ENCODE results near the gene FOXN1. TPM values are rescaled to one million over a fixed set of nuclear protein-coding genes. Genes with fewer than 3 reads are reported as not detected.

FOXN1 gene
- total and polyA plus RNA-seq, 12 donors: not detected

DNA sequence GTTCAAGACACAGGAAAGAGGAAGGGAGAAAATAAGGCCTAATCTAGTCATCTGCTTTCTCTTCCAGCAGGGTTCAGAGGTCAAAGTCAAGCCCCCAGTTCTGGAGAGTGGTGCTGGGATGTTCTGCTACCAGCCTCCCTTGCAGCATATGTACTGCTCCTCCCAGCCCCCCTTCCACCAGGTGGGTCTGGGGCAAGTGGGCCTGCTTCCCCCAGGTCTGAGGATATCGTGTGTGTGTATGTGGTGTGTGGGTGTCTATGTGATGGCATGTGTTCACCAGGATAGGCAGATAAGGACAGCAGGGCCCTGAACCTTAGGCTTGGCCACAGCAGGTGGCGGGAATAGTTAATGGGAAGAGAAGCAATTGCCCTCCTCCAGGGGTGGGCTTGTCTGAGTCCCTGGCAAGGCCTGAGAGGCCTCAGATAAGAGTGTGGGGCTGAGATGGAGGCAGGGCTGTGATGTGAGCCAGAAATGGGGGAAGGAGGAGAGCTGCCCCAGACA, 21.1 kb downstream of the FOXN1 start:
- TF ChIP-seq, protein P1, sequence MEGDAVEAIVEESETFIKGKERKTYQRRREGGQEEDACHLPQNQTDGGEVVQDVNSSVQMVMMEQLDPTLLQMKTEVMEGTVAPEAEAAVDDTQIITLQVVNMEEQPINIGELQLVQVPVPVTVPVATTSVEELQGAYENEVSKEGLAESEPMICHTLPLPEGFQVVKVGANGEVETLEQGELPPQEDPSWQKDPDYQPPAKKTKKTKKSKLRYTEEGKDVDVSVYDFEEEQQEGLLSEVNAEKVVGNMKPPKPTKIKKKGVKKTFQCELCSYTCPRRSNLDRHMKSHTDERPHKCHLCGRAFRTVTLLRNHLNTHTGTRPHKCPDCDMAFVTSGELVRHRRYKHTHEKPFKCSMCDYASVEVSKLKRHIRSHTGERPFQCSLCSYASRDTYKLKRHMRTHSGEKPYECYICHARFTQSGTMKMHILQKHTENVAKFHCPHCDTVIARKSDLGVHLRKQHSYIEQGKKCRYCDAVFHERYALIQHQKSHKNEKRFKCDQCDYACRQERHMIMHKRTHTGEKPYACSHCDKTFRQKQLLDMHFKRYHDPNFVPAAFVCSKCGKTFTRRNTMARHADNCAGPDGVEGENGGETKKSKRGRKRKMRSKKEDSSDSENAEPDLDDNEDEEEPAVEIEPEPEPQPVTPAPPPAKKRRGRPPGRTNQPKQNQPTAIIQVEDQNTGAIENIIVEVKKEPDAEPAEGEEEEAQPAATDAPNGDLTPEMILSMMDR (IDR thresholded peaks at IDR 0.05): no peak
- H3K9me3 ChIP-seq: no peaks in the 10 kb centered on the region
- no peak overlapping the region for H3K27ac ChIP-seq
- H3K4me3 ChIP-seq: no peak overlapping the region
- H3K4me1 ChIP-seq: no peaks in the 10 kb centered on the region
- intact Hi-C loops (cut with DNase I): no loop called here
- WGBS, 2 donors: 92 to 93% methylated on average over 2 of the region's 2 CpGs
- DNase-seq (no peak), ATAC-seq (no peak)
- no peaks in the 10 kb centered on the region for H3K36me3 ChIP-seq
- H3K27me3 ChIP-seq: peaks cover 0 to 12% (median 4%) of the 10 kb centered on the region in 7 donors

GRCh38 chr17:28527859-28528258, 21.7 kb downstream of the FOXN1 start:
- Histone ChIP-seq H3K4me3 (no peak overlapping the region), H3K27ac (no peak overlapping the region), H3K27me3 (peaks cover 0 to 12% (median 4%) of the 10 kb centered on the region in 7 donors), H3K9me3 (no peaks in the 10 kb centered on the region), H3K36me3 (no peaks in the 10 kb centered on the region), H3K4me1 (no peaks in the 10 kb centered on the region)
- DNase-seq (no peak), ATAC-seq (no peak)
- intact Hi-C loops (cut with DNase I): no loop called here
- 96 to 100% methylated on average over 2 of the region's 2 CpGs for WGBS, 2 donors
- TF ChIP-seq, protein P1 (IDR thresholded peaks at IDR 0.05): no peak

DNA sequence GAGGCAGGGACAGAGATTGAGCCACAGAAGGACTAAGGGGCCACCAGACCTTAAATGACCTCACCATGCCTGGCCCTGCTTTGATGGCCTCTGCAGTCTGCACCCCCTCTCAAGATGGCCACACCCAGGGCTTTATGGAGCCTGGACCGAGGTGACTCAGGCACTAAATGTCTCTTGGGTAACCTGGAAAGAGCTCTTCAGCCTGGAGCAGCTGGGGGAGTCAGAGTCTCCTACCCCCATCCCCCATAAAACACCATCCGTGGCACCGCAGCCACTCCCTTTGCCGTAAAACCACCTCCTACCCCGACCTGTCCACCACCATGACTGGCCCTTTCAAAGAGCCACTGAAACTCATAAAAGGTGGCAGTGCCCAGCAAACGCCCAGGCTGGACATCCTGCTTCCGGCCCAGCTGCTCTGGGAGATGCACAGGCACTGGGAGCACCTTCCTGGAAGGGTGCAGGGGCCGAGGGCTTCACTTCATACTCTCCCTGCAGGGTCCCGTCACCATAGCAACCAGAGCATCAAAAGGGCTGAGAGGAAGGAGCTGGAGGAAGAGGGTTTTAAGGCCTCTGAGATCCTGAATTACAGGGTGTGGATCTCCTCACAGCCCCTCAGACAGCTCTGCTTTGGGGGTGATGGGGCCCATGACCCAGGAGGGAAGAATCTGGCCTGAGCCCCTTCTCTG, 22.3 kb downstream of the FOXN1 start:
- no peaks in the 10 kb centered on the region for H3K36me3 ChIP-seq
- WGBS, 2 donors: 77 to 80% methylated on average over 9 of the region's 9 CpGs
- TF ChIP-seq, protein P1 (IDR thresholded peaks at IDR 0.05): no peak
- H3K4me3 ChIP-seq: no peak overlapping the region
- DNase-seq (no peak), ATAC-seq (no peak)
- intact Hi-C loops (cut with DNase I): no loop called here
- H3K4me1 ChIP-seq: no peaks in the 10 kb centered on the region
- H3K27me3 ChIP-seq: peaks cover 0 to 12% (median 4%) of the 10 kb centered on the region in 7 donors
- H3K27ac ChIP-seq: no peak overlapping the region
- no peaks in the 10 kb centered on the region for H3K9me3 ChIP-seq

DNA sequence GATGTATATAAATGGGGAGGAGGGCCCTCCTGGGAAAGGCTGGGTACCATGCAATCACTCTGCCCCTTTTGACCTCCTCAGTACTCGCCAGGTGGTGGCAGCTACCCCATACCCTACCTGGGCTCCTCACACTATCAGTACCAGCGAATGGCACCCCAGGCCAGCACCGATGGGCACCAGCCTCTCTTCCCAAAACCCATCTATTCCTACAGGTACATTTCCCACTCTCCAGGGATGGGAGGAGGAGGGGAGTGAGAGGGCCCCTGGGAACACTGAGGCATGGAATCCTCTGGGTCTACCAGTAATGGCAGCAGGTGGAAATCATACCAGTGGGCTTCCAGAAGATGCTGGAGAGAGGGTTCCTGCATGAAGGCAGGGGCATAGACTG, 22.9 kb downstream of the FOXN1 start:
- Histone ChIP-seq H3K9me3 (no peaks in the 10 kb centered on the region), H3K36me3 (no peaks in the 10 kb centered on the region), H3K27ac (no peak overlapping the region), H3K4me3 (no peak overlapping the region), H3K4me1 (no peaks in the 10 kb centered on the region), H3K27me3 (peaks cover 0 to 12% (median 4%) of the 10 kb centered on the region in 7 donors)
- TF ChIP-seq, protein P1 (IDR thresholded peaks at IDR 0.05): no peak
- intact Hi-C loops (cut with DNase I): no loop called here
- WGBS, 2 donors: 83 to 88% methylated on average over 3 of the region's 3 CpGs
- ATAC-seq (no peak), DNase-seq (no peak)
